T1000 (cell line): ENCODE data around the gene OR5AU1.
A peak's percentile ranks its signal among the peaks of the same experiment; 100 is the strongest.

Source experiments
- DNase-seq: peaks from one replicate; lab custom pipeline; 2025; ENCODE audit warnings: mixed read lengths; lab: John Stamatoyannopoulos, UW

OR5AU1 gene

GRCh38 chr14:21106498-21107282, 49.2 kb downstream of the OR5AU1 start:
- peak; percentile 28 for DNase-seq

GRCh38 chr14:21106176-21106497, 49.7 kb downstream of the OR5AU1 start:
- DNase-seq: no peak

- no peak for DNase-seq
These were observed 50.8 kb downstream of the OR5AU1 start for GRCh38 chr14:21105095-21105494.
